Ectodermal cell (in vitro differentiated cells): ENCODE results near the gene CMSS1.

ENCODE experiments used
- H3K27ac ChIP-seq: 2 replicates; pipeline ENCODE4 v1.7.0; 2013; ENCODE audit warnings: mild to moderate bottlenecking, low read depth, low read length; ENCODE audit not compliant: insufficient read depth, poor library complexity, severe bottlenecking
- H3K27me3 ChIP-seq: 2 replicates; pipeline ENCODE4 v1.7.0; 2013; ENCODE audit warnings: mild to moderate bottlenecking, low read length; ENCODE audit not compliant: insufficient read depth, control insufficient read depth, poor library complexity, severe bottlenecking
- H3K36me3 ChIP-seq: one replicate; pipeline ENCODE4 v1.7.0; 2013; ENCODE audit warnings: low read length; ENCODE audit not compliant: control insufficient read depth, insufficient read depth
- H3K4me1 ChIP-seq: one replicate; pipeline ENCODE4 v1.7.0; 2013; ENCODE audit warnings: low read length; ENCODE audit not compliant: control insufficient read depth, insufficient read depth
- H3K4me3 ChIP-seq: 2 replicates; pipeline ENCODE4 v1.7.0; 2013; ENCODE audit warnings: low read depth, low read length, control low read depth; ENCODE audit not compliant: insufficient read depth
- H3K9me3 ChIP-seq: 2 replicates; pipeline ENCODE4 v1.7.0; 2013; ENCODE audit warnings: mild to moderate bottlenecking, low read length, moderate library complexity; ENCODE audit not compliant: control insufficient read depth
- WGBS, 2 experiments: methylation state at CpG; one replicate each; pipeline ENCODE4 v1.1.7; 2013; ENCODE audit warnings: missing lambda C conversion rate in 2 of 2; 5-methylcytosine and 5-hydroxymethylcytosine counted together

CMSS1 gene

DNA sequence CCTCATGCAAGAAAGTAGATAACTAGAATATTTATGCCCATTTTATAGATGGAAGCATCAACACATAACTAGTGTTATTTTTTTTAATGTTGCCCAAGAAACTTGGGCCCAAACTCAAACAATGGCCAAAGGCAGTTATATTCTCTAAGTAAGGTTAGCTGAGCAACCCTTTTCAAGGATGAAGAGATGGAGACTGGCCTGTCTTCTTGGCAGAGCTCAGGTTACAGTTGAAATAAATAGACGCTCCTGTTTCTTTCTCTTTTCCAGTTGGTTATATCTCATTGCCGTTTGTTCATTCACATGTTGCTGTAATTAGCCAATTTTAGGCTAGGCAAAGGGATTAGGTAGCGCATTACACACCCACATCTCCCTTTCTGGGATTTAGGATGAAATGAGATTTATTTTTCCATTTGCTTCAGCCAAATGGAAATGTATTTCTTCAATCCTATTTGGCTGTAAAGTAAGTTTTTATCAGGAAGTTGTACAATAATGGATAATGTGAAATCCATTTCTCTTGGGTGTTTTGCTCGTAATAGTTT lies 93.2 kb downstream of the CMSS1 start:
- Histone ChIP-seq H3K27me3 (no peaks in the 10 kb centered on the region), H3K4me1 (no peaks in the 10 kb centered on the region), H3K9me3 (no peaks in the 10 kb centered on the region), H3K4me3 (no peak overlapping the region), H3K36me3 (no peaks in the 10 kb centered on the region), H3K27ac (no peak overlapping the region)
- 88 to 92% methylated on average over 2 to 3 of the region's 4 CpGs for WGBS, 2 experiments

DNA sequence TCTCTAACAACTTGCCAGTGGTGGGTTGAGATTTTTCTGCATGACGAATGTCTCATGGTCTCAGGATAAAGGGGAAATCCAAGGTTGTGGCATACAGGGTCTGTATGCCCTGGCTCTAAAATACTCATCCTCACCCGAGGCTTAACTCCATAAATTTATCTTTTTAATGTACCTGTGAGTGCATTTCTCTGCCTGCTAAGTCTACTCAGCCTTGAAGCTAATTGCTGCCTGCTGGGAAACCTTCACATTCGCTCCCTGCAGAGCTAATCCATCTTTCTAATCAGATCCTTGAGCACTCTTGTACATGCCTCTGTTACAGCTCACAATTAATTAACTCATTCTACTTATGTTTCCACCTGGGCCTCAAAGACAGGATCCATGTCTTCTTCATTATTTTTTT lies 93.8 kb downstream of the CMSS1 start:
- Histone ChIP-seq H3K4me1 (no peaks in the 10 kb centered on the region), H3K4me3 (no peak overlapping the region), H3K27me3 (no peaks in the 10 kb centered on the region), H3K27ac (no peak overlapping the region), H3K9me3 (no peaks in the 10 kb centered on the region), H3K36me3 (no peaks in the 10 kb centered on the region)
- WGBS, 2 experiments, result 80 to 81% methylated on average over 3 of the region's 3 CpGs

DNA sequence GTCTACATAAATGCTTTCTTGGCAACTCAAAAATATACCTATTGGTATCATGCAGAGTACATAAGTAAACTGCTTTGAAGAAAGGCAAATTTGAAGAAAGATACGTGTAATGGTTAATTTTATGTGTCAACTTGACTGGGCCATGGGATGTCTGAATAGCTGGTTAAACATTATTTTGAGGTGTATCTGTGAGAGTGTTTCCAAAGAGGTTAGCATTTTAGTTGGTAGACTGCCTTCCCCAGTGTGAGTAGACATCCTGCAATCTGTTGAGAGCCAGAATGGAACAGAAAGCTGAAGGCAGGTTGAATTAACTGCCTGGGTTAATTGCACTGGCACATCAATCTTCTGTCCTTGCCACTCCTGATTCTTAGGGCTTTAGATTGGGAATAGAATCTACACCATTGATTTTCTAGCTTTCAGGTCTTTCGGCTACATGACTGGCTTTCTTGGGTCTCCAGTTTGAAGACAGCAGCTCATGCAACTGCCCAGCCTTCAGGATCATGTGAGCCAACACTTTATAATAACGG lies 98.3 kb downstream of the CMSS1 start:
- H3K4me1 ChIP-seq, result peaks cover 4% of the 10 kb centered on the region
- 82 to 96% methylated on average over 3 of the region's 3 CpGs for WGBS, 2 experiments
- H3K27me3 ChIP-seq, result no peaks in the 10 kb centered on the region
- H3K9me3 ChIP-seq, result no peaks in the 10 kb centered on the region
- H3K4me3 ChIP-seq, result no peak overlapping the region
- no peak overlapping the region for H3K27ac ChIP-seq
- no peaks in the 10 kb centered on the region for H3K36me3 ChIP-seq

DNA sequence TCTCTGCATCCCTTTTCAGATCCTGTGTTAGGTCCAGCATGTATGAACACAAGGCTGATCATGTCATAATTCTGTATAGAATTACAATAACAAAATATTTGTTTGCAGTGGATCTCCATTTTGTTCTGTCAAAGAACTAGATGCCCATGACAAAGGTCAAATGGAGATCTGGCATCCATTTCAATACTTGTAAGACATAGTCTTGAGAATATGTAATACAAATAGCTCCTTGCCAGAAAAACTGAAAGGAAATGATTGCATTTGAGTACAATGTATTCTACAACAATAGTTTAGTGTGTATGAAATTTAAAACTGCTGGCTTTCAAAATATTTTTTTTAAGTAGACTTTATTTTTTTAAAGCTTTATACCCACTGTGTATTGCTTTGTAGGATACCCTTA lies 101.1 kb downstream of the CMSS1 start:
- no peak overlapping the region for H3K4me3 ChIP-seq
- no peaks in the 10 kb centered on the region for H3K9me3 ChIP-seq
- H3K27me3 ChIP-seq, result no peaks in the 10 kb centered on the region
- peaks cover 4% of the 10 kb centered on the region for H3K4me1 ChIP-seq
- H3K27ac ChIP-seq, result no peak overlapping the region
- no peaks in the 10 kb centered on the region for H3K36me3 ChIP-seq

DNA sequence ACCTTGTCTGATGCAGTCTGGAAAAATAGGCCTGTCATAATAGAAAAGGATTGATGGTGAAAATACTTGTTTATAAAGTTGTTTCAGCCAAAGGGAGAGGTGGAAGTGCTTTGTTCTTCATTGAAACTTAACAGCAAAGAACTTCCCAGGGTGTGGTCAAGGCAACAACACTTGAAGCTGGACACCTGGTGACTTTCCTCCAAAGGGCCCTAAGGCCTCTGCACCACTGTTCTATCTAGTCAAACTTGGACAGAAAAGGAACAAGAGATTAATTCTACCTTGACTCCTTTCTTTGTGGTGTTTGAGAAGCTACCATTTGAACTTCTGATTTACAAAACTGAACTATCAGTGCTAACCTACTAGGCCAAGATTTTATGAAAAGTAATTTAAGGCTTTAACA lies 102.0 kb downstream of the CMSS1 start:
- Histone ChIP-seq H3K4me1 (peaks cover 4% of the 10 kb centered on the region), H3K9me3 (no peaks in the 10 kb centered on the region), H3K27ac (no peak overlapping the region), H3K4me3 (no peak overlapping the region), H3K36me3 (no peaks in the 10 kb centered on the region), H3K27me3 (no peaks in the 10 kb centered on the region)

DNA sequence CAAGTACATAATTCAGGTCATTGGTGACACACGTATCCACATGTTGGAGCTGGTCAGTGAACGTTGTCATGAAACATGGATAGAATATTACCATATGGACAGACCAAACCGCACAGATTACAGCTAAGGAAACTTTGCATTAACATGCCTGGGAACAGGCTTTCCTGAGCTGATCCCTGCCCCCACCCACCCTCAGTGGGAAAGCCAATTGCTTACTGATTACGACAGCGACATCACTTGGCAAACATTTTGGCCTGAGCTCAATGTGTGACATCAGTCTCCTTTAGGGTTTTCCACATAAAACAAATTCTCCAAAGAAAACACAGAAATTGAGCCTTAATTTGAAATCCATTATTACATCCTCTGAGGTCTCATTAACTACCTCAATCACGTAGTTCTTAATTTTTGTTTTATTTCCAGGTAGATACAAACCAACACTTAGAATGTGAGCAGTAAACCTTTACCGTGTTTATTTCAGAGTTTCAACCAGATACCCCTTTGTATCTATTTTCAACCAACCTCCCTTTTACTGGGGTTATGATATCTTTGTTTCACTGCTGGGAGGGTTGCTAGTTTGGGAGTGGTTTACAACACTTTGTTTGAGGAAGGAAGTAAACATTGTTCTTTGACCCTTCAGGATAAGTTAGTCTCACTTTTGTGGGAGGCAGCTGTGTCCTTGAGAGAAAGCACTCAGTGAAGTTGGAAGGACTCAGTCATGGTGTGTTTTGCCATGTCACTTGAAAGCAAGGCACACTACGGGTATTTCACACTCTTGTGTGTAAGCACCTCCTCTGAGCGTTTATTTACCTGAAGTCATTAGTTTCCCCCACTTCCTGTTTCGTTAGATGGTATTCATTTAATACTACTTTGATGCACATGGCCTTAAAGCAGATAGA lies 103.1 kb downstream of the CMSS1 start:
- Histone ChIP-seq H3K27me3 (no peaks in the 10 kb centered on the region), H3K36me3 (no peaks in the 10 kb centered on the region), H3K27ac (no peak overlapping the region), H3K4me3 (no peak overlapping the region), H3K9me3 (no peaks in the 10 kb centered on the region), H3K4me1 (peaks cover 4% of the 10 kb centered on the region)
- 65 to 67% methylated on average over 10 of the region's 10 CpGs for WGBS, 2 experiments

DNA sequence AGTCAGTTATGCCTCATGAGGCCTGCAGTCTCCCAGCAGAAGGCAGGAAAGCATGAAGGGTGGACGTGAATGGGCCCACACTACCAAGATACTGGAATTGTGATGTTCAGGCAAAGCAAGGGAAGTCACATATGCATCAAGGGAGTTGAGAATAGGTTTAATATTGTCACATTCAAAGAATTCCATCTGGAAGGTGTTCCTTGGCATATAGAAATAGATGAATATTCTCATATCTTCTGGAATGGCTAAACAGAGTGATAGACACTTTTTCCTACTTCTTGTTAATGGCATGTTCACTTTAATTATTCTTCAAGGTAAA lies 103.7 kb downstream of the CMSS1 start:
- 85 to 87% methylated on average over 1 of the region's 1 CpG for WGBS, 2 experiments
- H3K4me1 ChIP-seq, result peaks cover 4% of the 10 kb centered on the region
- H3K36me3 ChIP-seq, result no peaks in the 10 kb centered on the region
- no peaks in the 10 kb centered on the region for H3K9me3 ChIP-seq
- H3K4me3 ChIP-seq, result no peak overlapping the region
- H3K27ac ChIP-seq, result no peak overlapping the region
- H3K27me3 ChIP-seq, result no peaks in the 10 kb centered on the region

DNA sequence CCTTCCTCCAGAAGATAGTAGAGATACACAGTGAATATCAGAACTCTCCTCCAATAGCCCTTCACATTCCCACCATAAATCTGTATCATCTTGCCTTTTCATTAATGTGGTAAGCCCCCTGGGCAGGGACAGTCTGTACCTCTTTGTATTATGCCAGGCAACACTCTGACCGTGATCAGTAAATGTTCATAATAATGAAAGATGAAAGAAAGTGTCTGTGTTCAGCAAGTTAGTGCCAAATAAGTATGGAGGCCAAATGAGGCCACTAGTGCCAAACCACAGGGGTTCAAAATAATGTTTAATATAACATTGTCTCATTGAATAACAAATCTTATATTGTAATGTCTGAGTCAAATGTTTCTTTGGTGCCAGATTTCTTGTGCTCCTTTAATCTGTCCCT lies 104.3 kb downstream of the CMSS1 start:
- Histone ChIP-seq H3K9me3 (no peaks in the 10 kb centered on the region), H3K4me1 (peaks cover 4% of the 10 kb centered on the region), H3K27ac (no peak overlapping the region), H3K27me3 (no peaks in the 10 kb centered on the region), H3K36me3 (no peaks in the 10 kb centered on the region), H3K4me3 (no peak overlapping the region)
- WGBS, 2 experiments, result 92 to 97% methylated on average over 1 of the region's 1 CpG

DNA sequence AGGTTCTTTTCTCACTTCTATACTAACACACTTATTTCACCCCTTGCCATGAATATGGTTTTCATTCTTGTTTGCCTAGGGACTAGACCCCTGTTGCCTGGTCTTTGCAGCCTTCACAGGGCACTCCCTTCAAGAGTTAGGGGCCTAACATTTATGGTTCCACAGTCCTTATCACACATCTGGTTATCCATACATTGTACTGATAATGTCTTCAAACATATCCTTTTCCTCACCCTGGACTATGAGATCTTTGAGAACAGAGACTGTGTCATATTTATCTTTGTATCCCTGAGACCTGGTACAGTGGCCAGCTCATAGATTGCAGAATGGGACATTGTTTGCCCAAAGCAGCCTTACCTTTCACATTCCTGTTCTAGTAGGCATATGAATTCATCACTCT lies 106.2 kb downstream of the CMSS1 start:
- Histone ChIP-seq H3K27ac (no peak overlapping the region), H3K27me3 (no peaks in the 10 kb centered on the region), H3K4me3 (no peak overlapping the region), H3K9me3 (no peaks in the 10 kb centered on the region), H3K4me1 (peaks cover 14% of the 10 kb centered on the region), H3K36me3 (no peaks in the 10 kb centered on the region)

DNA sequence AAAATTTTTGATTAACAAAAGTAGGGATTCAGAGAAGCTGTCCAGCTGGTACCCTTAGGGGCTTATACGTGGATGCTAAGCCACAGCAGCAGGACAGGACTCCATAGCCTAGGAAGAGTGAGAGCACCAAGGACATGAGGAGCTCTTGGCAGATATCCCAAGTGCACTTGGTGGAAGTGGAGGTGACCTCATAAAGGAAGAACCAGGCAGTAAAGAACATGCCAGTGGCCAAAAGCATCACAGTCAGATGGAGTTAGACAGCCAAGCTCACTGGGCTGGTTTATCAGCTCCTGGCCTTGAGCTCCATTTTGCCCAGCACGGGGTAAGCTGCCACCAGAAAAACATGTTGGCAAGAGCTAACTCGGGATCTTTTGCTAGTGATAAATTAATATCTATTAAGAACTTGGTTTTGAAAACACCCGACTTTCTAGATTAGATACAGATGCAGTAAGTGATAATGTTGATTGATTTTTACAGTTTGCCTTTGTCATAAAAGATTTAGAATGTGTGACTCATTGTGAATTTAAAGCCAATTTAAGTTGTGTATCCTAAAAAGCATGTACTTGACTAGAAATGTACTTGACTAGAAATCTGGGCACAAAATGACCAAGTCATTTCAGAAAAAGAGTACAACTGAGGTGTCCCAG lies 108.0 kb downstream of the CMSS1 start:
- Histone ChIP-seq H3K9me3 (no peaks in the 10 kb centered on the region), H3K36me3 (no peaks in the 10 kb centered on the region), H3K4me3 (no peak overlapping the region), H3K27ac (no peak overlapping the region), H3K27me3 (no peaks in the 10 kb centered on the region), H3K4me1 (peaks cover 16% of the 10 kb centered on the region)
- WGBS, 2 experiments, result 88 to 89% methylated on average over 4 of the region's 4 CpGs
